HepG2 (cell line): ENCODE measurements around the gene DHX16. TPM values are rescaled to one million over a fixed set of nuclear protein-coding genes. Genes with fewer than 3 reads are reported as not detected.
A peak's percentile ranks its signal among the peaks of the same experiment; 100 is the strongest.

Experiments
- EHMT2 ChIP-seq: fragments of 200-600 bp; sonication (generic); IDR thresholded peaks from 2 replicates; pipeline ENCODE4 v1.7.0; 2017; ENCODE audit warnings: antibody characterized with exemption, low read depth, low read length, borderline replicate concordance
- FIP1L1 ChIP-seq: fragments of 200-400 bp; formaldehyde crosslinking; IDR thresholded peaks from 2 replicates; pipeline ENCODE4 v1.6.1; 2018; ENCODE audit warnings: low read depth, mild to moderate bottlenecking, low read length, moderate library complexity, borderline replicate concordance; ENCODE audit not compliant: insufficient read depth
- GZF1 ChIP-seq: sonication (generic); formaldehyde crosslinking; IDR thresholded peaks from 2 replicates; pipeline ENCODE4 v1.5.1; 2020; ENCODE audit warnings: mild to moderate bottlenecking, missing genetic modification reagents
- KDM1A ChIP-seq: IDR thresholded peaks from 2 replicates; pipeline ENCODE4 v1.6.1; 2016; ENCODE audit warnings: missing compliant biosample characterization
- MZF1 ChIP-seq: sonication (generic); formaldehyde crosslinking; IDR thresholded peaks from 2 replicates; pipeline ENCODE4 v1.8.1; 2023; ENCODE audit warnings: mild to moderate bottlenecking, missing genetic modification reagents, borderline replicate concordance
- REPIN1 ChIP-seq: sonication (generic); formaldehyde crosslinking; IDR thresholded peaks from 2 replicates; pipeline ENCODE4 v1.8.0; 2022; ENCODE audit warnings: missing genetic modification reagents, low read depth, mild to moderate bottlenecking, borderline replicate concordance
- RFX1 ChIP-seq: fragments of 450-650 bp; IDR thresholded peaks from 2 replicates; pipeline ENCODE4 v1.6.1; 2017
- THAP8 ChIP-seq: sonication (generic); formaldehyde crosslinking; IDR thresholded peaks from 2 replicates; pipeline ENCODE4 v1.5.1; 2020; ENCODE audit warnings: missing genetic modification reagents, mild to moderate bottlenecking, borderline replicate concordance
- ZBTB37 ChIP-seq: sonication (generic); formaldehyde crosslinking; IDR thresholded peaks from 2 replicates; pipeline ENCODE4 v1.4.0; 2020; ENCODE audit warnings: mild to moderate bottlenecking, missing genetic modification reagents
- ZMAT3 ChIP-seq: sonication (generic); formaldehyde crosslinking; conservative IDR thresholded peaks from 2 replicates; pipeline ENCODE4 v1.7.0; 2021; ENCODE audit warnings: missing genetic modification reagents
- ZNF10 ChIP-seq: sonication (generic); formaldehyde crosslinking; IDR thresholded peaks from 2 replicates; pipeline ENCODE4 v1.4.0; 2020; ENCODE audit warnings: mild to moderate bottlenecking, low read depth, missing genetic modification reagents, borderline replicate concordance
- ZNF24 ChIP-seq: fragments of 450-650 bp; IDR thresholded peaks from 2 replicates; pipeline ENCODE4 v1.6.1; 2017; ENCODE audit warnings: antibody characterized with exemption, mild to moderate bottlenecking
- ZNF337 ChIP-seq: sonication (generic); formaldehyde crosslinking; IDR thresholded peaks from 2 replicates; pipeline ENCODE4 v1.5.1; 2020; ENCODE audit warnings: missing genetic modification reagents, low read depth, mild to moderate bottlenecking, borderline replicate concordance
- ZNF546 ChIP-seq: sonication (generic); formaldehyde crosslinking; conservative IDR thresholded peaks from 2 replicates; pipeline ENCODE4 v1.8.1; 2023; ENCODE audit warnings: mild to moderate bottlenecking, missing genetic modification reagents
- ZNF724P ChIP-seq: sonication (generic); formaldehyde crosslinking; IDR thresholded peaks from 2 replicates; pipeline ENCODE4 v1.8.0; 2022; ENCODE audit warnings: missing genetic modification reagents, borderline replicate concordance
- ZNF773 ChIP-seq: sonication (generic); formaldehyde crosslinking; IDR thresholded peaks from 2 replicates; pipeline ENCODE4 v1.4.0; 2020; ENCODE audit warnings: missing genetic modification reagents, borderline replicate concordance
- ZSCAN5A ChIP-seq: sonication (generic); formaldehyde crosslinking; IDR thresholded peaks from 2 replicates; pipeline ENCODE4 v1.8.0; 2022; ENCODE audit warnings: mild to moderate bottlenecking, missing genetic modification reagents, borderline replicate concordance
- polyA plus RNA-seq, 8 experiments: library from polyadenylated mRNA; depleted of rRNA in 3 of 8; stranded (reverse) in 7 of 8; unstranded in 1 of 8; fragments of >200 nt; fragmentation: Illumina TruSeq in 4 of 8; extraction: Trizol in 4 of 8; gene quantifications; 2 replicates each; pipeline versions ENCODE4 v1.2.1 to v1.2.3, GENCODE V29; 2011 to 2016; ENCODE audit warnings: low read depth in 4 of 8, missing spikeins in 1 of 8, mixed read lengths in 1 of 8; ENCODE audit not compliant: insufficient read depth in 1 of 8
- total RNA-seq, 5 experiments: library from RNA; depleted of rRNA; stranded (reverse); fragments of >200 nt; fragmentation: Illumina TruSeq; extraction: Trizol; gene quantifications; 2 replicates each; pipeline ENCODE4 v1.2.3, GENCODE V29; 2016; ENCODE audit warnings: low read depth in 1 of 5
- TF ChIP-seq, protein P1 (sequence below): sonication (generic); formaldehyde crosslinking; IDR thresholded peaks from 2 replicates; pipeline ENCODE4 v1.4.0; 2020; ENCODE audit warnings: missing genetic modification reagents
- TF ChIP-seq, protein P2 (sequence below): IDR thresholded peaks from 2 replicates; pipeline ENCODE4 v1.6.1; 2016; ENCODE audit warnings: control low read depth
- TF ChIP-seq, protein P3 (sequence below): sonication (generic); formaldehyde crosslinking; IDR thresholded peaks from 2 replicates; pipeline ENCODE4 v1.5.0; 2020; ENCODE audit warnings: missing genetic modification reagents

Gene DHX16
- total and polyA plus RNA-seq, 2 of the 13 experiments (the other 11 are each of a cell fraction or from before 2014, with no cell fraction given): 57.0 to 58.5 TPM

GRCh38 chr6:30654798-30655742, 17.7 kb downstream of the DHX16 start (continued):
- TF ChIP-seq MZF1 (CRISPR knock-in tag) (0 out of 2 replicates have a peak, but pooled peaks have one; percentile 33), ZMAT3 (CRISPR knock-in tag) (peak; percentile 90), ZNF10 (CRISPR knock-in tag) (no peak), FIP1L1 (no peak), REPIN1 (CRISPR knock-in tag) (no peak; the same call in 1 of the 2 replicates), ZNF337 (CRISPR knock-in tag) (peak; percentile 90; the same call in 1 of the 2 replicates), ZNF724P (CRISPR knock-in tag) (no peak), ZSCAN5A (peak; percentile 60; the same call in 1 of the 2 replicates), THAP8 (CRISPR knock-in tag) (0 out of 2 replicates have a peak, but pooled peaks have one; percentile 60), ZNF546 (CRISPR knock-in tag) (peak; percentile 35; the same call in 1 of the 2 replicates), KDM1A (CRISPR knock-in tag) (peak; percentile 94), EHMT2 (peak; percentile 38; the same call in 1 of the 2 replicates), RFX1 (no peak), ZNF773 (CRISPR knock-in tag) (peak; percentile 70; the same call in 1 of the 2 replicates), GZF1 (no peak), ZNF24 (no peak), ZBTB37 (no peak)
- TF ChIP-seq, protein P1, sequence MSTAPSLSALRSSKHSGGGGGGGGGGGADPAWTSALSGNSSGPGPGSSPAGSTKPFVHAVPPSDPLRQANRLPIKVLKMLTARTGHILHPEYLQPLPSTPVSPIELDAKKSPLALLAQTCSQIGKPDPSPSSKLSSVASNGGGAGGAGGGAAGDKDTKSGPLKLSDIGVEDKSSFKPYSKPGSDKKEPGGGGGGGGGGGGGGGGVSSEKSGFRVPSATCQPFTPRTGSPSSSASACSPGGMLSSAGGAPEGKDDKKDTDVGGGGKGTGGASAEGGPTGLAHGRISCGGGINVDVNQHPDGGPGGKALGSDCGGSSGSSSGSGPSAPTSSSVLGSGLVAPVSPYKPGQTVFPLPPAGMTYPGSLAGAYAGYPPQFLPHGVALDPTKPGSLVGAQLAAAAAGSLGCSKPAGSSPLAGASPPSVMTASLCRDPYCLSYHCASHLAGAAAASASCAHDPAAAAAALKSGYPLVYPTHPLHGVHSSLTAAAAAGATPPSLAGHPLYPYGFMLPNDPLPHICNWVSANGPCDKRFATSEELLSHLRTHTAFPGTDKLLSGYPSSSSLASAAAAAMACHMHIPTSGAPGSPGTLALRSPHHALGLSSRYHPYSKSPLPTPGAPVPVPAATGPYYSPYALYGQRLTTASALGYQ: peak; percentile 57; the same call in 1 of the 2 replicates
- TF ChIP-seq, protein P2, sequence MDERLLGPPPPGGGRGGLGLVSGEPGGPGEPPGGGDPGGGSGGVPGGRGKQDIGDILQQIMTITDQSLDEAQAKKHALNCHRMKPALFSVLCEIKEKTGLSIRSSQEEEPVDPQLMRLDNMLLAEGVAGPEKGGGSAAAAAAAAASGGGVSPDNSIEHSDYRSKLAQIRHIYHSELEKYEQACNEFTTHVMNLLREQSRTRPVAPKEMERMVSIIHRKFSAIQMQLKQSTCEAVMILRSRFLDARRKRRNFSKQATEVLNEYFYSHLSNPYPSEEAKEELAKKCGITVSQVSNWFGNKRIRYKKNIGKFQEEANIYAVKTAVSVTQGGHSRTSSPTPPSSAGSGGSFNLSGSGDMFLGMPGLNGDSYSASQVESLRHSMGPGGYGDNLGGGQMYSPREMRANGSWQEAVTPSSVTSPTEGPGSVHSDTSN: peak; percentile 56; the same call in 1 of the 2 replicates
- TF ChIP-seq, protein P3, sequence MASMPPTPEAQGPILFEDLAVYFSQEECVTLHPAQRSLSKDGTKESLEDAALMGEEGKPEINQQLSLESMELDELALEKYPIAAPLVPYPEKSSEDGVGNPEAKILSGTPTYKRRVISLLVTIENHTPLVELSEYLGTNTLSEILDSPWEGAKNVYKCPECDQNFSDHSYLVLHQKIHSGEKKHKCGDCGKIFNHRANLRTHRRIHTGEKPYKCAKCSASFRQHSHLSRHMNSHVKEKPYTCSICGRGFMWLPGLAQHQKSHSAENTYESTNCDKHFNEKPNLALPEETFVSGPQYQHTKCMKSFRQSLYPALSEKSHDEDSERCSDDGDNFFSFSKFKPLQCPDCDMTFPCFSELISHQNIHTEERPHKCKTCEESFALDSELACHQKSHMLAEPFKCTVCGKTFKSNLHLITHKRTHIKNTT (CRISPR knock-in tag): no peak
